Gastroesophageal sphincter (tissue), 3 donors: Measurements from ENCODE around the gene MAP3K13.

Source experiments
- EP300 ChIP-seq: sonication (generic); formaldehyde crosslinking; IDR thresholded peaks from one replicate; pipeline ENCODE4 v1.6.1; 2017; ENCODE audit warnings: antibody characterized with exemption, mild to moderate bottlenecking
- POLR2A ChIP-seq, 2 donors: fragments of 450-650 bp; IDR thresholded peaks; one replicate each; pipeline ENCODE4 v1.6.1; 2017; ENCODE audit warnings: antibody characterized with exemption in 2 of 2, mild to moderate bottlenecking in 2 of 2, moderate library complexity in 1 of 2
- POLR2AphosphoS5 ChIP-seq: sonication (generic); formaldehyde crosslinking; IDR thresholded peaks from one replicate; pipeline ENCODE4 v1.6.1; 2017; ENCODE audit warnings: antibody characterized with exemption
- TF ChIP-seq, protein P1 (sequence below), 4 experiments: fragments of 200-600 bp in 2 of 4; fragments of 450-650 bp in 2 of 4; sonication (generic) in 1 of 4; IDR thresholded peaks; one replicate each; pipeline ENCODE4 v1.5.1; 2017 to 2019; ENCODE audit warnings: antibody characterized with exemption in 4 of 4, mild to moderate bottlenecking in 2 of 4, moderate library complexity in 2 of 4

DNA sequence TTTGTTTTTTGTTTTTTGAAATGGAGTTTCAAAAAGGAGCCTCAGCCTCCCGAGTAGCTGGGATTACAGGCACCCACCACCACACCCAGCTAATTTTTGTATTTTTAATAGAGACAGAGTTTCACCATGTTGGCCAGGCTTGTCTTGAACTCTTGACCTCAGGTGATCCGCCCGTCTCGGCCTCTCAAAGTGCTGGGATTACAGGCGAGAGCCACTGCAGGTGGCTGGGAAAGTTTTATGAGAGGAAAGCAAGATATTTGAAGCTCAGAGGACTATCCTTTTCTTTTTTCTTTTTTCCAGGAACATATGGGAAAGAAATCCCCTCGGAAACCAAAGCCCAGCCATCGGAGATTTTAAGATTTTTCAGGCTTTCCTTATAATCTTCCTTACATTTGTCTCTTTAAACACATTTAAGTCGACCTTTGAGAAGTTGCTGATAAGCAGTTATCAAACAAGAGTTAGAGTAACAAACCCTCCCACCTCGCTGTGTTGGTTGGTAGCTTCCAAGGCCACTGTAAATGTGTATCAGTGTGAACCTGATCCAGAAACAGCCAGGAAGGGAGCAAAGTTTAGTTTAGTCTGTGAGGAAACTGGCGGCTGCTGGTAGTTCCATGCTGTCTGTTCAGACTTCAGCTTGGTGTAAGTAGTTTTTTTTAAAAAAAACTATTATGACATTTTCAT, 34.5 kb upstream of the MAP3K13 start:
- TF ChIP-seq, protein P1, sequence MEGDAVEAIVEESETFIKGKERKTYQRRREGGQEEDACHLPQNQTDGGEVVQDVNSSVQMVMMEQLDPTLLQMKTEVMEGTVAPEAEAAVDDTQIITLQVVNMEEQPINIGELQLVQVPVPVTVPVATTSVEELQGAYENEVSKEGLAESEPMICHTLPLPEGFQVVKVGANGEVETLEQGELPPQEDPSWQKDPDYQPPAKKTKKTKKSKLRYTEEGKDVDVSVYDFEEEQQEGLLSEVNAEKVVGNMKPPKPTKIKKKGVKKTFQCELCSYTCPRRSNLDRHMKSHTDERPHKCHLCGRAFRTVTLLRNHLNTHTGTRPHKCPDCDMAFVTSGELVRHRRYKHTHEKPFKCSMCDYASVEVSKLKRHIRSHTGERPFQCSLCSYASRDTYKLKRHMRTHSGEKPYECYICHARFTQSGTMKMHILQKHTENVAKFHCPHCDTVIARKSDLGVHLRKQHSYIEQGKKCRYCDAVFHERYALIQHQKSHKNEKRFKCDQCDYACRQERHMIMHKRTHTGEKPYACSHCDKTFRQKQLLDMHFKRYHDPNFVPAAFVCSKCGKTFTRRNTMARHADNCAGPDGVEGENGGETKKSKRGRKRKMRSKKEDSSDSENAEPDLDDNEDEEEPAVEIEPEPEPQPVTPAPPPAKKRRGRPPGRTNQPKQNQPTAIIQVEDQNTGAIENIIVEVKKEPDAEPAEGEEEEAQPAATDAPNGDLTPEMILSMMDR (IDR thresholded peaks at IDR 0.05), result no peak
- TF ChIP-seq POLR2A (IDR thresholded peaks at IDR 0.05) (no peak), POLR2AphosphoS5 (no peak), EP300 (no peak)
